Nephron progenitor cell (in vitro differentiated cells): ENCODE data around the gene HEXD.

Source experiments
- DNase-seq: peaks from one replicate; pipeline ENCODE4 v3.0.0; 2021
- H3K27ac Mint-ChIP-seq: 2 replicates; pipeline ENCODE4 v1.8.0; 2021; ENCODE audit warnings: mild to moderate bottlenecking, moderate library complexity, mixed read lengths
- H3K27me3 Mint-ChIP-seq: 2 replicates; pipeline ENCODE4 v1.8.0; 2021; ENCODE audit warnings: mild to moderate bottlenecking, low read depth, mixed read lengths; ENCODE audit not compliant: poor library complexity
- H3K36me3 Mint-ChIP-seq: 2 replicates; pipeline ENCODE4 v1.8.0; 2021; ENCODE audit warnings: low read depth, mixed read lengths
- H3K4me1 Mint-ChIP-seq: 2 replicates; pipeline ENCODE4 v1.8.0; 2021; ENCODE audit warnings: mixed read lengths
- H3K4me3 Mint-ChIP-seq: 2 replicates; pipeline ENCODE4 v1.8.0; 2021; ENCODE audit warnings: mild to moderate bottlenecking, moderate library complexity, mixed read lengths
- H3K9me3 Mint-ChIP-seq: 2 replicates; pipeline ENCODE4 v1.8.0; 2021; ENCODE audit warnings: mild to moderate bottlenecking, moderate library complexity, mixed read lengths
- CTCF ChIP-seq: fragments of 200-600 bp; sonication (generic); IDR thresholded peaks from 2 replicates; pipeline ENCODE4 v1.5.0; 2021; ENCODE audit warnings: antibody characterized with exemption

The HEXD gene

GRCh38 chr17:82435103-82435502, 17.0 kb downstream of the HEXD start:
- H3K9me3 Mint-ChIP-seq: no peaks in the 10 kb centered on the region
- H3K4me1 Mint-ChIP-seq: peaks cover 1% of the 10 kb centered on the region
- no peak overlapping the region for H3K4me3 Mint-ChIP-seq
- no peak for TF ChIP-seq CTCF
- H3K27ac Mint-ChIP-seq: peak overlapping the region; percentile 39
- H3K36me3 Mint-ChIP-seq: peaks cover 5% of the 10 kb centered on the region
- no peaks in the 10 kb centered on the region for H3K27me3 Mint-ChIP-seq
- DNase-seq: no peak

GRCh38 chr17:82435601-82436583, 17.7 kb downstream of the HEXD start:
- no peaks in the 10 kb centered on the region for H3K9me3 Mint-ChIP-seq

GRCh38 chr17:82436601-82437324, 18.6 kb downstream of the HEXD start:
- no peak for DNase-seq
- no peaks in the 10 kb centered on the region for H3K36me3 Mint-ChIP-seq
- no peak overlapping the region for H3K27ac Mint-ChIP-seq
- peaks cover 6% of the 10 kb centered on the region for H3K4me1 Mint-ChIP-seq
- no peak for TF ChIP-seq CTCF
- H3K9me3 Mint-ChIP-seq: no peaks in the 10 kb centered on the region
- H3K27me3 Mint-ChIP-seq: no peaks in the 10 kb centered on the region
- no peak overlapping the region for H3K4me3 Mint-ChIP-seq

More at GRCh38 chr17:82435601-82436583, 17.7 kb downstream of the HEXD start:
- Mint-ChIP-seq H3K27ac (no peak overlapping the region), H3K27me3 (no peaks in the 10 kb centered on the region), H3K4me3 (no peak overlapping the region), H3K36me3 (peaks cover 5% of the 10 kb centered on the region), H3K4me1 (peaks cover 6% of the 10 kb centered on the region)
- no peak for DNase-seq
- TF ChIP-seq CTCF: no peak

- DNase-seq: no peak
Measured at GRCh38 chr17:82437325-82437668, 19.1 kb downstream of the HEXD start.

GRCh38 chr17:82438401-82439193, 20.4 kb downstream of the HEXD start:
- no peaks in the 10 kb centered on the region for H3K27me3 Mint-ChIP-seq

More at GRCh38 chr17:82437325-82437668, 19.1 kb downstream of the HEXD start:
- Mint-ChIP-seq H3K4me3 (no peak overlapping the region), H3K27ac (peak overlapping the region; percentile 54), H3K27me3 (no peaks in the 10 kb centered on the region), H3K4me1 (peaks cover 6% of the 10 kb centered on the region), H3K9me3 (no peaks in the 10 kb centered on the region), H3K36me3 (no peaks in the 10 kb centered on the region)
- no peak for TF ChIP-seq CTCF

More at GRCh38 chr17:82438401-82439193, 20.4 kb downstream of the HEXD start:
- Mint-ChIP-seq H3K4me1 (peaks cover 6% of the 10 kb centered on the region), H3K9me3 (no peaks in the 10 kb centered on the region), H3K36me3 (no peaks in the 10 kb centered on the region), H3K27ac (no peak overlapping the region), H3K4me3 (no peak overlapping the region)
- no peak for DNase-seq
- TF ChIP-seq CTCF: no peak
